HuH-7 (cell line): ENCODE data around the gene LGR5.
A peak's percentile ranks its signal among the peaks of the same experiment; 100 is the strongest.

Experiments
- DNase-seq: peaks from one replicate; pipeline ENCODE4 v3.0.0; 2011; ENCODE audit warnings: low spot score

LGR5 gene, protein sequence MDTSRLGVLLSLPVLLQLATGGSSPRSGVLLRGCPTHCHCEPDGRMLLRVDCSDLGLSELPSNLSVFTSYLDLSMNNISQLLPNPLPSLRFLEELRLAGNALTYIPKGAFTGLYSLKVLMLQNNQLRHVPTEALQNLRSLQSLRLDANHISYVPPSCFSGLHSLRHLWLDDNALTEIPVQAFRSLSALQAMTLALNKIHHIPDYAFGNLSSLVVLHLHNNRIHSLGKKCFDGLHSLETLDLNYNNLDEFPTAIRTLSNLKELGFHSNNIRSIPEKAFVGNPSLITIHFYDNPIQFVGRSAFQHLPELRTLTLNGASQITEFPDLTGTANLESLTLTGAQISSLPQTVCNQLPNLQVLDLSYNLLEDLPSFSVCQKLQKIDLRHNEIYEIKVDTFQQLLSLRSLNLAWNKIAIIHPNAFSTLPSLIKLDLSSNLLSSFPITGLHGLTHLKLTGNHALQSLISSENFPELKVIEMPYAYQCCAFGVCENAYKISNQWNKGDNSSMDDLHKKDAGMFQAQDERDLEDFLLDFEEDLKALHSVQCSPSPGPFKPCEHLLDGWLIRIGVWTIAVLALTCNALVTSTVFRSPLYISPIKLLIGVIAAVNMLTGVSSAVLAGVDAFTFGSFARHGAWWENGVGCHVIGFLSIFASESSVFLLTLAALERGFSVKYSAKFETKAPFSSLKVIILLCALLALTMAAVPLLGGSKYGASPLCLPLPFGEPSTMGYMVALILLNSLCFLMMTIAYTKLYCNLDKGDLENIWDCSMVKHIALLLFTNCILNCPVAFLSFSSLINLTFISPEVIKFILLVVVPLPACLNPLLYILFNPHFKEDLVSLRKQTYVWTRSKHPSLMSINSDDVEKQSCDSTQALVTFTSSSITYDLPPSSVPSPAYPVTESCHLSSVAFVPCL

DNA sequence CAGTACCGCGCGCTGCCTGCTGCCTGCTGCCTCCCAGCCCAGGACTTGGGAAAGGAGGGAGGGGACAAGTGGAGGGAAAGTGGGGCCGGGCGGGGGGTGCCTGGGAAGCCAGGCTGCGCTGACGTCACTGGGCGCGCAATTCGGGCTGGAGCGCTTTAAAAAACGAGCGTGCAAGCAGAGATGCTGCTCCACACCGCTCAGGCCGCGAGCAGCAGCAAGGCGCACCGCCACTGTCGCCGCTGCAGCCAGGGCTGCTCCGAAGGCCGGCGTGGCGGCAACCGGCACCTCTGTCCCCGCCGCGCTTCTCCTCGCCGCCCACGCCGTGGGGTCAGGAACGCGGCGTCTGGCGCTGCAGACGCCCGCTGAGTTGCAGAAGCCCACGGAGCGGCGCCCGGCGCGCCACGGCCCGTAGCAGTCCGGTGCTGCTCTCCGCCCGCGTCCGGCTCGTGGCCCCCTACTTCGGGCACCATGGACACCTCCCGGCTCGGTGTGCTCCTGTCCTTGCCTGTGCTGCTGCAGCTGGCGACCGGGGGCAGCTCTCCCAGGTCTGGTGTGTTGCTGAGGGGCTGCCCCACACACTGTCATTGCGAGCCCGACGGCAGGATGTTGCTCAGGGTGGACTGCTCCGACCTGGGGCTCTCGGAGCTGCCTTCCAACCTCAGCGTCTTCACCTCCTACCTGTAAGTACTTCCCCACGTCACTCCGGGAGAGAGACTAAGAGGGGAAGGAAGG, at the start of gene LGR5:
TSS of gene LGR5 (plus strand) at position 186 of the 732 bp plus-strand sequence. CDS start at position 469, 283 bp downstream.
- peak; percentile 76 for DNase-seq

DNA sequence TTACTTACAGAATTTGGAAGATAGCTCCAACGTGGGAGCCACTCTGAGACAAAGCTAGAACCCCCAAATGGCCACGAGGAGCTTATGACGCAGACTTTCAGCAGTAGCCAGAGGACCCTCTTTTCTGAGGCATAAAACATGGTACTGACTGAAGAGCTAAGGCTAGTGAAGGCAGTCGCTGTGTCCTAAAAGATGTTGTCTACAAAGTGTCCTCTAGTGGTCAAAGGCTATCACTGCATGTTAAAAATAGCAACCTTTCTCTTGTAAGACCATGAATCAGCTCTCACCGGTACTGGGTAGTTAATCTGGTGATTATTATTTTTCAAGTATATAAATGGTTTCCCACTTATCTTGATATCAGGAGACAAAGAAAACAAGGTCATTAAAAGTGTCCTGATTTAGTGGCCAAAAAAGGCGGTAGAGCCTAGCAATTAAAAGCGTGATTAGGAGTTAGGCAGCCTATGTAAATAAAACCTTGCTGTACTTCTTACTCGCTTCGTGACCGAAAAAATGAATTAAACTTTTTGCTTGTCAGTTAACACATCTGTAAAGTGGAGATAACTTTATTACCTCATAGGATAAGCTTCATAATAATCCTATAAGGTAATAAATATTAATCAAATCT, 47.0 kb upstream of the LGR5 start:
- peak; percentile 65 for DNase-seq

DNA sequence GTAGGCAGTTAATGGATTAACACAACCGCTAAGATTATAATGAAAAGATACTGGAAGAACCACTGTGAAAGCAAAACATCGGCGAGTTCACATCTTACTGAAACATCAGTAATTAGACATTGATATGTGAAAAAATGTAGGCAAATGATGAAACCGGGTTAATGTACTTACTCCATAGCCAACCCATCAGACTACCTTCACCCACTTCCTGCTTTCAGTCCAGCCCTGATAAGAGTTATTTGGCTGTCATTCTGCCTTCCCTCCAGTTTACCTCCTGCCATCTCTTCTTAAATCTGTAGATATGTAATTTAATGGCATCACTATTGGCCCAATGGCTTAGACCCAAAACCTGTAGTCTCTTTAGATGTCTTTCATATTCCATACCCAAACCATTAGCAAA, 46.0 kb upstream of the LGR5 start:
- DNase-seq, result no peak

DNA sequence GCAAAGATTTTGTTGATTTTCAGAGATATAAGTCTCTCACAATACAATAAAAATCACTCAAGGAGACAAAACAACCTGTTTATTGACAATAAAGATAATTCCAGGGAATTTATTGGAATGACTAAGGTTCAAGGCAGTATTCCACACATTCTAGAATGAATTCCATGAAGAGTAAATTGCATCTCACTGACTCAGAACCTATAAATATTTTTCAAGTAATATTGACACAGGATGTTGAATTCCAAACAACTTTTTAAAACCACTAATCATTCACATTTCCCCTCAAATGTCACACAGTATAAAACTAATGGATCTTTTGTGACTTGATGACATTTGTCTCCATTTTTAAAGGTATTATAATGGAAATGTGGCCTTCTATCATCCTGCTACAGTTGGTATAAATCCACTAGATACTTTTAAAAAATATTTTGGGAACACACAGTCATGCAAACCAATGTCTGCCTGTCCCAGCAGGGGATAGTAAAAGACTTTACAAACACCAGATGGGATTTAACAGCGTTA, 42.1 kb upstream of the LGR5 start:
- no peak for DNase-seq

DNA sequence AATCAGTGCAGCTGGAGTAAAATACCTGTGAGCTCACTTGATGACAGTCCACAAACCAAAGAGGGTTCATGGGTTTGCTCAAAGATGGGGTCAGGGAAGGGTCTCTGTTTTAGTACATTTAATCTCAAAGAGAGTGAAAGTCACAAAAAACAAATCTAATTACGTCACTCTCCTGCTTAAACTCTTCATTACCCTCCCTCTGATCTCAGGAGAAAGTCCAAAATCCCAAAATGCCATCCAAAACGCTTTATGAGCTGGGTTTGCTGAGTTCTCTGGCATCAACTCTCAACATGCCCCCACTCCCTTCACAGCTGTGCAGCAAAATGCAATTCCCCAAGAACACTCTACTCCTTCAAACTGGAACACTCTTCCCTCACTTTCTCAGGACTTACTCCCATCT, 40.4 kb upstream of the LGR5 start:
- no peak for DNase-seq

DNA sequence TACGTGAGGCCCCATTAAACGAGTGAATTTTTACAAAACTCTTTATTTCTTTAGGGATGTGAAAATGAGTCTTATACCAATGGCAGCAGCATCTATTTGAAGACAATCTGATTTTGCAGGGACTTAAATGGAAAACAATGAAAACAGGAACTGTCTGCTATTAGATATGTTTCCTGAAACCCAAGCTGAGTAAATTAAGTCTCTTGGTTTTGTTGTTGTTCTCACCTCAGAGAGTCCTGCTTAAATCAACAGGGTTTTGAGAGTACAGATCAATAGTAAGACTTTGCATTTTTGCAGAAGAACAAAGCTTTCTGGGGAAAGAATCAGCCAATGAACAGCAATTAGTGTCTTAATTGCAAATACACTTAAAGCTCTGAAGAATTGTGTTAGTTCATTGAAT, 39.1 kb upstream of the LGR5 start:
- DNase-seq, result no peak

DNA sequence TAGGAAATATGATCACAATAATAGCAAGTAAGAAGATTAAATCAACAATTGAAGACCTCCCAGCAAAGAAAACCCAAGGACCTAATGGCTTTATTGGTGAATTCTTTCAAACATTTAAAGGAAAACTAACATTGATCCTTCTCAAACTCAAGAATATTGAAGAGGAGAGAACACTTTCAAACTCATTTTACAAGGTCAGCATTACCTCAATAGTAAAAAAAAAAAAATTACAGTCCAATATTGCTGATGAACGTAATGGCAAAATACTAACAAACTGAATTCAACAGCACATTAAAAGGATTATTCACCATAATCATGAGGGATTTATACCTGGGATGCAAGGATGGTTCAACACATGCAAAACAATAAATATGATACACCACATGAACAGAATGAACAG, 33.7 kb upstream of the LGR5 start:
- DNase-seq, result no peak

DNA sequence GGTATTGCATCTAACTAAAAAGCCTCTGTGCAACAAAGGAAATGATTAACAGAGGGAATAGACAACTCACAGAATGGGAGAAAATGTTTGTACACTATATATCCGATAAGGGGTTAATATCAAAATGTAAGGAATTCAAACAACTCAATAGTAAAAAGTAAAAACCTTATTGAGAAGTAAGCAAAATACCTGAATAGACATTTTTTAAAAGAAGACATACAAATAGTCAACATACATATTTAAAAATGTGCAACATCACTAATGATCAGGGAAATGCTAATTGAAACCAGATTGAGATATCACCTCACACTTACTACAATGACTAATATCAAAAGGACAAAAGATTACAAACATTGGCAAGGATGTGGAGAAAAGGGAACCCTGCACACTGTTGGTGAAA, 31.9 kb upstream of the LGR5 start:
- DNase-seq, result no peak

DNA sequence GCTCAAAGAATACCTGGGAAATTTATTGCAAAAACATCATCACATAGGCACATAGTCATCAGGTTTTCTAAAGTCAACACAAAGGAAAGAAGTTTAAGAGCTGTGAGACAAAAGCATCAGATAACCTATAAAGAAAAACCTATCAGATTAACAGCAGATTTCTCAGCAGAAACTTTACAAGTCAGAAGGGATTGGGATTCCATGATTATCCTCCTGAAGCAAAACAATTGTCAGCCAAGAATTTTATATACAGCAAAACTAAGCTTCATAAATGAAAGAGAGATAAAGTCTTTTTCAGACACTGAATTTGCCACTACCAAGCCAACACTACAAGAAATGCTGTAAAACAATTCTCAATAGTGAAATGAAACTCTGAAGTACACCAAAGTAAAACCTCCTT, 28.8 kb upstream of the LGR5 start:
- no peak for DNase-seq

DNA sequence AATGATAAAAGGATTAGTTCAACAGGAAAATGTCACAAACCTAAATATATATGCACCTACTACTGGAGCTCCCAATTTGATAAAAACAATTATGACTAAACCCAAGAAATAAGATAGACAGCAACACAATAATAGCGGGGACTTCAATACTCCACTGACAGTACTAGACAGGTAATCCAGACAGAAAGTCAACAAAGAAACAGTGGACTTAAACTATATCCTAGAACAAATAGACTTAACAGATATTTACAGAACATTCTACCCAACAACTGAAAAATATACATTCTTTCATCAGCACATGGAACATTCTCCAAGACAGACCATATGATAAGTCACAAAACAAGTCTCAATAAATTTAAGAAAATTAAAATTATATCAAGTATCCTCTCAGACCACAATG, 28.0 kb upstream of the LGR5 start:
- DNase-seq, result no peak

DNA sequence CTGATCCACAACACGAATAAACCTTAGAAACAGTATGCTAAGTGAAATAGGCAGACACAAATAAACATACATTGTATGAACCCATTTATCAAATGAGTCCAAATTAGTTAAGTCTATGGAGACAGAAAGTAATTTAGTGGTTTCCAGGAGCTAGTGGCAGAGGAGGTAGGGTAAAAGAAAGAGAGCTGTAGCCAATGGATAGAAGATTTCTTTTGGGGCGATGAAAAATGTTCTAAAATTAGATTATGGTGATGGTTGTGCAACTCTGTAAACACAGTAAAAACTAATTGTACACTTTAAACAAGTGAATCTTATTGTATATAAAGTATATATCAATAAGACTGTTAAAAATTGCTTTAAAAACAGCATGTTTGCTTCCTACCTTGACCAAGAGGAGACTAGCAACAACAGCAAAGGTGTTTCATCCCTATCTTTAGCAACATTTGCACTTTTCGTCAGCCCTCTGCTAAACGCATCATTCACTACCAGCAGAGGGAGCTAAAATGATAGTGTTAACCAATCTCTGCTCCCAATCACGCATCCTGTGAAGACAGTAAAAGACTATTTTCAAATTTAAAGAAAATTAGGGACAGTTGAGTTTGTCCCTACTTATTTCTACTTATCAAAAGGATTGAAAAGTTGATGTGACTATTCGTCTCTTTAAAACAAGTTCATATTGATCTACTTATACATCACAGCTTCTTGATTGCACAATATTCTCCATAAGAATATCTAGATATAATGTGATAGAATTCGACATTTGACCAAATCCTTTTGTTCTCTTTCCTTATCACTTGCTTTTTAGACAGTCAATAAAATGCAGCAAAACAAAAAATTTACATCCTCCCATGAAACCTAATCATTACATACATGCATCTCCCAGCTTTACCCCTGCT, 24.0 kb upstream of the LGR5 start:
- DNase-seq, result peak; percentile 55

DNA sequence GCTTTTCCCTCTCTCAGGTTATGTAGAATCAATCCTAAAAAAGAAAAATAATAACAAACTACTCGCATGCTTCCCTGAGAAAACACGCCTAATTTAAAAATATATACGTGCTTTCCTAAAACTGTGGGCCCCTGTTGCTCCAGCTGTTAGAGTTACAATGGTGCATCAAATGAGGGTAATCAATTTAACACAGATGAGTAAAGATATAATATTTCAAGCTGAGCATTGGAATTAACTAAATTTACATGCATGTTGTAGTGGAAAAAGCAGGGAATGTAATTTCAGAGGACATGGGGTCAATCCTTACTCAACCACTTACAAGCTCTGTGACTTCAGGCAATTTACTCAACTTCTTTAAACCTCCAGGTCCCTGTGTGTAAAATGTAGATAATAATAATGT, 22.4 kb upstream of the LGR5 start:
- no peak for DNase-seq

DNA sequence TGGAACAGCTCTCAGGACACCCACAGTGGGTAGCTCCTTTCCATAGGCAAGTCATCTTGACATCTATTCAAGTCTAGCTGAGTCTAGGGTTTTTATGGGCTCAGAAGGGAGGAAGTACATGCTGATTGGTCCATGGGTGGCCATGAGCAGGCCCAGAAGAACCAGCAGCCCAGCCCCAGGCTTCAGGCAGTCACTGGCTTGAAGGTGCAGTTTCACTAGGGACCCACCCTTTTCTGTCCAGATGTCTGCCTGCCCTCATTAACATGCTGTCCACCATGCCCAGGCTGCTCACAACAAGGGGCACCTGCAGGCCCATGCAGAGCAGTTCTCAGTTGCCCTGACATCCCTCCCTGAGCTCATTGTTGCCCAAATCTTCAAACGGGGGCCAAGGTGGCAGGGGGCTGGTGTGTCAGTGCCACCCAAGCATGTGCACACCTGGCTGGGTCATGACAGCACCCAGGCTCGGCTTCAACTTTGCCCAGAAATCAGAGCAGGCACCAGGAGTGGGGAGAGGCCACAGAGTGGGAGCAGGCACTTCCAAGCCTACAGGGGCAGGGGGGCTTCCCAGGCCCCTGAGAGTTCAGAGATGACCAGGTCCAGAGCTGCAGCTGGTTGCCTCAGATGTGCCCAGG, 18.7 kb upstream of the LGR5 start:
- no peak for DNase-seq

DNA sequence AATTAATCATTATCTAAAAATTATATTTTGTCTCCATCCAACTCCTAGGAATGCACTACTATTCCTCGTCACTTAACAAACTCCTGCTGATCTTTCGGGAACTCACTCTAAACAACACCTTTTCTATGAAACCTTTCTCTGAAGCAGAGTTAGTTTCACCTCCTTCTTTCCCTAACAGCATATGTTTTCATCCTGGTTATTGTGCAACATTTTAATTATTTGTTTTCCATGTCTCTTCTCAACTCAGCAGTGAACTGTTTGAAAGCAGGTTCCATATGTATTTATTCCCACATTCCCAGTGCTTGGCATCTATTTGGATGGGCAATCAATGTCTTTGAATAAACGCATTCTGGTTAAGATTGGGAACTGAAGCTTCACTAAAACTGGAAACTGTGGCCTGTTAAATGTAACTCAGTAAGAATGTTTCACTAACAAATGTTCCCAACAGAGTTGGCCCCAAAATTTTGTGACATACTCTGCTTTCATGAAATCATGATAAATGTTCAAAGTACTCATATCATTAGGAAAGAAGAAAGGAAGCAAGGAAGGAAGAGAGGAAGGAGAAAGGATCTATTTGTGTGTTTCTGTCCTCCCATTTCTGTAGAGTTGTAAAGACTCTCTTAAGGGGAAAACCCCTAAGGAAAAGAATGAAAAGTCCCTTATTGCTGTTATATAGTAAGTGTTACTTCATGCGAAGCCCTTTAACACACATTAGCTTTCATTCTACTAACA, 13.9 kb upstream of the LGR5 start:
- no peak for DNase-seq

DNA sequence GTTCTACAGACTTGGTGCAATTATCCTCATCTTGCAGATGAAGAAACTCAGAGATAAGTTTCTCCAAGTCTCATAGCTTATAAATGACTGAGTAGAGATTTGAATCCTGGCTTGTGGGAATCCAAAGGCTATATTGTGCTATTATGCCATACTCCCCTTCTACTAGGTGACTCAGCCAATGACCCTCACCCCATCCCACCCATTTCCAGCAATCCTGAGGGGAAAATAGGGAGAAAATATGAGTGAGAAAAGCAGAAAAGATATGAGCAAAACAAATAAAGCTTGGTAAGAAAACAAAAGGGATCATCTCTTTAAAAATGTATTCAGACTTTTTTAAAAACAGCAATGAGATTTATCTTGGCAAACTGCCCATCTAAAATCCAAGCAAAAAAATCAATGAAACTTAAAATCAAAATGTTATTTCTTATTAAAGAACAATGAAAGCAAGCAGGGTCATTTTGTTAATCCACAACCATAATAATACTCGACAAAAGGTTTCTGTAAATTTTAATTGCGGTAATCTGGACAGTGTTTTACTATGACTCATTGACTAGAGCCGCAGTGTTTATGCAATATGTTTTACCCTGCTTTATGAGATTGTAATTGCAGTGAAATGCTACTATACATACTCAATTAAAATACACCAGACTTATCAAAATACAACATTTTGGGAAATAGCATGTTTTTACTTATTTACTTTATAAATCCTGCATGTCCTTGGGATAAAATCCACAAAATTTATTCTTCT, 13.1 kb upstream of the LGR5 start:
- DNase-seq, result no peak

DNA sequence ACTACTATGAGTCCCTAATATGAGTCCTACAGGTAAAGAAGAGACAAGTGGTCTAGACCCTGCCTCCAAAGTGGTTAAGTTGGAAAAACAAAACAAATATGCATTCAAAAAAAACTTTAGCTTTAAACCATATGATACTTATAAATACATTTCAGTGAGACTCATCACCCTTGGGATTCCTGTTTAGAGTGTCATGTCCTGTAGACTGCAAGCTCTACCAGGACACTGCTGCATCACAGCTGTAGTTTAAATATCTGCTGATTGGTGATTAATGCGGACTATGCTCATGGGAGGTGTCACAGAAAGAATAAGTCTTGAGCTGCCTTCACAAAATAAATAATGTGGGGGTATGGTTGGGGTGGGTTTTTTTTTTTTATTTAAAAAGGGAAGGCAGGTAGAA, 8.8 kb upstream of the LGR5 start:
- DNase-seq, result no peak

DNA sequence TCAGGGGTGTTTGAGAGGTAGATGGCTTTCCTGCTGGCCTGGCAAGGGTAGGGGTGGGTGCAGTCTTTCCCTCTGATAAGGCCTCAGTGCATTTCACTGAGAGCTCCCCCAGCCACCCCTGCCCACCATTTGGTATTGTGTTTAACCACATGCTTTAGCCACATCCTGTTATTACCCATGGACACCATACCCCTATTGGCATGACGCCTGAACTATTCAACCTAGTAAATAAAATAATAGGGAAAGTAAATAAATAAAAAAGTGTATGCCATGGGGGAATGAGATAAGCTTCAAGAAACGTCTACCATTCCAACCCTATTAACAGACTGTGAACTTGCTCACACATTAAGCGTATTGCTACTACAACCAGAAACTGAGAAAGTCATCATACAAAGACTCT, 7.6 kb upstream of the LGR5 start:
- no peak for DNase-seq

DNA sequence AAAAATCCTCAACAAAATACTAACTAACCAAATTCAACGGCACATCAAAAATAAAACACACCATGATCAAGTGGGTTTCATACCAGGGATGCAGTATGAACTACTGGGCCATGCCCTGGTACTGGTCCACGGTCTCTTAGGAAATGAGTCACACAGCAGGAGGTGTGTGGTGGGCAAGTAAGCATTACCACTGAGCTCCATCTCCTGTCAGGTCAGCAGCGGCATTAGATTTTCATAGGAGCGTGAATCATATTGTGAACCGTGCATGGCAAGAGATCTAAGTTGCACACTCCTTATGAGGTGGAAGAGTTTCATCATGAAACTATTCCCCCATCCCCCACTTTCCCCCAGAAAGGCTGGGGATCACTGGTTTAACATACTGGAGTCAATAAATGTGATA, 6.7 kb upstream of the LGR5 start:
- no peak for DNase-seq

DNA sequence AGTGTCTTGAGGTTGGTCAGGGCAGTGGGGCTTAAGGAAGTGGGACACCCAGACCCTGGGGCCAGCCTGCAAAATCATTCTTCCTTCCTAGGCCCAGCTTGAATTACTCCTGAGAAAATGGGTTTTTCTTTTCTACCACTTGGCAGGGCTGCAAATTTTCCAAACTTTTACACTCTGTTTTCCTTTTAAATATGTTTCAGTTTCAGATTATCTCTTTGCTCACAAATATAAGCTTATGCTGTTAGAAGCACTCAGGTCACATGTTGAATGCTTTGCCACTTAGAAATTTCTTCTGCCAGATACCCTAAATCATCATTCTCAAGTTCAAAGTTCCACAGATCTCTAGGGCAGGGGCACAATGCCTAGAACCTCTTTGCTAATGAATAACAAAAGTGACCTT, 2.9 kb upstream of the LGR5 start:
- no peak for DNase-seq
